ENCODE measurements around the gene SLC8B1. TPM values are rescaled to one million over a fixed set of nuclear protein-coding genes. Genes with fewer than 3 reads are reported as not detected.

SLC8B1 gene
- total and polyA plus RNA-seq, 9 donors, result 36.9 to 117 (median 76.2) TPM

GRCh38 chr12:113320401-113320800, 14.5 kb downstream of the SLC8B1 start:
- intact Hi-C loops (cut with DNase I), result no loop called here
- Histone ChIP-seq H3K4me1 (ENCODE audit: insufficient read depth) (no peaks in the 10 kb centered on the region), H3K4me3 (no peak overlapping the region), H3K27me3 (no peaks in the 10 kb centered on the region), H3K27ac (no peak overlapping the region), H3K9me3 (no peaks in the 10 kb centered on the region), H3K36me3 (no peaks in the 10 kb centered on the region)
- DNase-seq, result no peak
- WGBS, 3 donors, result 85 to 89% (median 86%) methylated on average over 12 of the region's 12 CpGs
- TF ChIP-seq EP300 (IDR thresholded peaks at IDR 0.05) (no peak), POLR2A (IDR thresholded peaks at IDR 0.05) (no peak), CTCF (IDR thresholded peaks at IDR 0.05) (no peak)

- Histone ChIP-seq H3K4me3 (no peak overlapping the region), H3K27me3 (no peaks in the 10 kb centered on the region), H3K27ac (no peak overlapping the region), H3K4me1 (ENCODE audit: insufficient read depth) (no peaks in the 10 kb centered on the region), H3K36me3 (no peaks in the 10 kb centered on the region), H3K9me3 (no peaks in the 10 kb centered on the region)
- DNase-seq, result no peak
- intact Hi-C loops (cut with DNase I), result no loop called here
- 88 to 93% (median 93%) methylated on average over 15 of the region's 15 CpGs for WGBS, 3 donors
- no peak for TF ChIP-seq POLR2A (IDR thresholded peaks at IDR 0.05)
- TF ChIP-seq CTCF (IDR thresholded peaks at IDR 0.05), result no peak
- TF ChIP-seq EP300 (IDR thresholded peaks at IDR 0.05), result no peak
These were observed 15.8 kb downstream of the SLC8B1 start for GRCh38 chr12:113318900-113319628.

DNA sequence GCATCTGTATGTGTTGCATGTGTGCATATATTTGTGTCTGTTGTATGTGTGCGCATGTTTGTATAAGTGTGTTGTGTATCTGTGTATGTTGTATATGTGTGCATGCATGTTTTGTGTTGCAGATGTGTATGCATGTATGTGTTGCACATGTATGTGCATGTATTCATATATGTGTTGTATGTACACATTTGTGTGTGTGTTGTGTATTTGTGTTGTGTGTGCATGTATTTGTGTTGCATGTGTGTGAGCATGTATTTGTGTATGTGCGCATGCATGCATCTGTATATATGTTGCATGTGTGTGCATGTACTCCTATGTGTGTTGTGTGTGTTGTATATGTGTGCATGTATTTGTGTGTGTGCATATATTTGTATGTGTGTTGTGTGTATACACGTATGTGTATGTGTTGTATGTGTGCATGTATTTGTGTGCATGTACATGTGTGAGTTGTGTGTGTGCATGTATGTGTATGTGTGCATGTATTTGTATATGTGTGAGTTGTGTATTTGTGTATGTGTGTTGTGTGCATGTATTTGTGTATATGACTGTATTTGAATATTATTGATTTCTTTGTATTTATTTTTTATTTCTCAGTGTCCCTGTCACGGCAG, 16.8 kb downstream of the SLC8B1 start:
- Histone ChIP-seq H3K9me3 (no peaks in the 10 kb centered on the region), H3K27ac (no peak overlapping the region), H3K36me3 (no peaks in the 10 kb centered on the region), H3K4me3 (no peak overlapping the region), H3K4me1 (ENCODE audit: insufficient read depth) (no peaks in the 10 kb centered on the region), H3K27me3 (no peaks in the 10 kb centered on the region)
- DNase-seq, result no peak
- no peak for TF ChIP-seq EP300 (IDR thresholded peaks at IDR 0.05)
- no peak for TF ChIP-seq POLR2A (IDR thresholded peaks at IDR 0.05)
- TF ChIP-seq CTCF (IDR thresholded peaks at IDR 0.05), result no peak
- 86 to 93% (median 89%) methylated on average over 4 of the region's 4 CpGs for WGBS, 3 donors
- intact Hi-C loops (cut with DNase I), result no loop called here

GRCh38 chr12:113317122-113317521, 17.8 kb downstream of the SLC8B1 start:
- TF ChIP-seq EP300 (IDR thresholded peaks at IDR 0.05) (no peak), CTCF (IDR thresholded peaks at IDR 0.05) (no peak), POLR2A (IDR thresholded peaks at IDR 0.05) (no peak)
- WGBS, 3 donors, result 87 to 91% (median 90%) methylated on average over 6 of the region's 6 CpGs
- no peak overlapping the region for H3K27ac ChIP-seq
- H3K9me3 ChIP-seq, result no peaks in the 10 kb centered on the region
- no peak for DNase-seq
- no peaks in the 10 kb centered on the region for H3K27me3 ChIP-seq
- H3K4me1 ChIP-seq (ENCODE audit: insufficient read depth), result no peaks in the 10 kb centered on the region
- no peaks in the 10 kb centered on the region for H3K36me3 ChIP-seq
- intact Hi-C loops (cut with DNase I), result no loop called here
- H3K4me3 ChIP-seq, result no peak overlapping the region
